H9 (cell line): Measurements from ENCODE around the gene PITHD1. TPM values are rescaled to one million over a fixed set of nuclear protein-coding genes. Genes with fewer than 3 reads are reported as not detected.

ENCODE experiments used
- DNase-seq: peaks from one replicate; pipeline ENCODE4 v3.0.0-alpha.2; 2017
- H2AFZ ChIP-seq: one replicate; pipeline ENCODE4 v1.6.1; 2013; ENCODE audit warnings: mild to moderate bottlenecking, low read length, control low read depth, moderate library complexity
- H2AK5ac ChIP-seq: 2 replicates; pipeline ENCODE4 v1.6.1; 2013; ENCODE audit warnings: low read length, control low read depth, mixed read lengths; ENCODE audit not compliant: insufficient read length
- H2BK120ac ChIP-seq: one replicate; pipeline ENCODE4 v1.6.1; 2013; ENCODE audit warnings: low read depth, mild to moderate bottlenecking, low read length, control low read depth, inconsistent platforms; ENCODE audit not compliant: poor library complexity, severe bottlenecking
- H2BK12ac ChIP-seq: 2 replicates; pipeline ENCODE4 v1.6.1; 2013; ENCODE audit warnings: low read length, control low read depth, mixed read lengths, low read depth; ENCODE audit not compliant: insufficient read length
- H2BK15ac ChIP-seq: 2 replicates; pipeline ENCODE4 v1.6.1; 2013; ENCODE audit warnings: low read depth, low read length, control low read depth
- H2BK20ac ChIP-seq: one replicate; pipeline ENCODE4 v1.6.1; 2013; ENCODE audit warnings: low read depth, mild to moderate bottlenecking, low read length, control low read depth, inconsistent platforms; ENCODE audit not compliant: poor library complexity, severe bottlenecking
- H2BK5ac ChIP-seq: 2 replicates; pipeline ENCODE4 v1.6.1; 2013; ENCODE audit warnings: low read length, control low read depth, mixed read lengths; ENCODE audit not compliant: insufficient read length
- H3K14ac ChIP-seq: 2 replicates; pipeline ENCODE4 v1.6.1; 2013; ENCODE audit warnings: low read length, control low read depth; ENCODE audit not compliant: insufficient read depth
- H3K18ac ChIP-seq: 2 replicates; pipeline ENCODE4 v1.6.1; 2013; ENCODE audit warnings: low read depth, mild to moderate bottlenecking, mixed read lengths, low read length, control low read depth; ENCODE audit not compliant: insufficient read length
- H3K23ac ChIP-seq: 2 replicates; pipeline ENCODE4 v1.6.1; 2013; ENCODE audit warnings: low read length, control low read depth, mixed read lengths, low read depth; ENCODE audit not compliant: insufficient read length
- H3K23me2 ChIP-seq: 2 replicates; pipeline ENCODE4 v1.6.1; 2013; ENCODE audit warnings: low read depth, mild to moderate bottlenecking, mixed read lengths, low read length, control low read depth; ENCODE audit not compliant: insufficient read length, poor library complexity, severe bottlenecking
- H3K27ac ChIP-seq: 2 replicates; pipeline ENCODE4 v1.5.1; 2013; ENCODE audit warnings: low read length, control low read depth, mixed read lengths, low read depth; ENCODE audit not compliant: insufficient read length
- H3K27me3 ChIP-seq: 2 replicates; pipeline ENCODE4 v1.6.1; 2013; ENCODE audit warnings: low read length, control low read depth, inconsistent platforms; ENCODE audit not compliant: insufficient read depth
- H3K4ac ChIP-seq: 2 replicates; pipeline ENCODE4 v1.6.1; 2013; ENCODE audit warnings: low read depth, mild to moderate bottlenecking, control low read depth, inconsistent platforms, low read length, moderate library complexity
- H3K4me1 ChIP-seq: 2 replicates; pipeline ENCODE4 v1.6.1; 2013; ENCODE audit warnings: low read length, control low read depth, inconsistent platforms; ENCODE audit not compliant: insufficient read depth
- H3K4me2 ChIP-seq: 2 replicates; pipeline ENCODE4 v1.6.1; 2013; ENCODE audit warnings: low read length, control low read depth, mixed read lengths; ENCODE audit not compliant: insufficient read length, insufficient read depth
- H3K56ac ChIP-seq: 2 replicates; pipeline ENCODE4 v1.6.1; 2013; ENCODE audit warnings: low read depth, mild to moderate bottlenecking, mixed read lengths, low read length, control low read depth; ENCODE audit not compliant: insufficient read length
- H3K79me1 ChIP-seq: 2 replicates; pipeline ENCODE4 v1.6.1; 2013; ENCODE audit warnings: low read depth, mild to moderate bottlenecking, moderate library complexity, low read length, control low read depth, inconsistent platforms; ENCODE audit not compliant: insufficient read depth, poor library complexity, severe bottlenecking
- H3K79me2 ChIP-seq: 2 replicates; pipeline ENCODE4 v1.6.1; 2013; ENCODE audit warnings: low read length, control low read depth, inconsistent platforms; ENCODE audit not compliant: insufficient read depth
- H3K9ac ChIP-seq: 2 replicates; pipeline ENCODE4 v1.6.1; 2013; ENCODE audit warnings: low read length, control low read depth, mixed read lengths; ENCODE audit not compliant: insufficient read length; ENCODE audit errors: extremely low read depth
- H3K9me3 ChIP-seq: one replicate; pipeline ENCODE4 v1.6.1; 2013; ENCODE audit warnings: low read depth, low read length, inconsistent platforms; ENCODE audit not compliant: control insufficient read depth
- H3T11ph ChIP-seq: one replicate; pipeline ENCODE4 v1.6.1; 2013; ENCODE audit warnings: mild to moderate bottlenecking, low read length, control low read depth, inconsistent platforms
- H4K20me1 ChIP-seq: one replicate; pipeline ENCODE4 v1.6.1; 2013; ENCODE audit not compliant: control insufficient read depth, insufficient read length, insufficient read depth
- H4K5ac ChIP-seq: 2 replicates; pipeline ENCODE4 v1.6.1; 2013; ENCODE audit warnings: low read depth, mild to moderate bottlenecking, mixed read lengths, low read length, control low read depth; ENCODE audit not compliant: insufficient read length
- H4K8ac ChIP-seq: replicated peaks from 2 replicates; pipeline ENCODE4 v1.6.1; 2013; ENCODE audit warnings: low read length, control low read depth, mixed read lengths, low read depth; ENCODE audit not compliant: insufficient read length
- H4K91ac ChIP-seq: 2 replicates; pipeline ENCODE4 v1.6.1; 2013; ENCODE audit warnings: low read depth, mild to moderate bottlenecking, moderate library complexity, mixed read lengths, low read length, control low read depth; ENCODE audit not compliant: insufficient read length
- H3K27ac Mint-ChIP-seq, 3 experiments: 2 replicates in 2 of 3; 3 replicates in 1 of 3; pipeline ENCODE4 v1.8.0; 2020 to 2021; ENCODE audit warnings: mixed read lengths in 3 of 3, mild to moderate bottlenecking in 1 of 3, moderate library complexity in 1 of 3
- H3K27me3 Mint-ChIP-seq: 2 replicates; pipeline ENCODE4 v1.8.0; 2021; ENCODE audit warnings: low read depth, mild to moderate bottlenecking, moderate library complexity, mixed read lengths
- H3K36me3 Mint-ChIP-seq, 3 experiments: 2 replicates in 2 of 3; 3 replicates in 1 of 3; pipeline ENCODE4 v1.8.0; 2020 to 2021; ENCODE audit warnings: low read depth in 3 of 3, mixed read lengths in 3 of 3; ENCODE audit not compliant: insufficient read depth in 1 of 3
- H3K4me1 Mint-ChIP-seq, 2 experiments: 2 replicates each; pipeline ENCODE4 v1.8.0; 2020; ENCODE audit warnings: mixed read lengths in 2 of 2
- H3K4me3 Mint-ChIP-seq, 2 experiments: 2 replicates in 1 of 2; 3 replicates in 1 of 2; pipeline ENCODE4 v1.8.0; 2020 to 2021; ENCODE audit warnings: mild to moderate bottlenecking in 2 of 2, mixed read lengths in 2 of 2, moderate library complexity in 1 of 2
- H3K9me3 Mint-ChIP-seq, 2 experiments: 2 replicates in 1 of 2; 3 replicates in 1 of 2; pipeline ENCODE4 v1.8.0; 2020; ENCODE audit warnings: mild to moderate bottlenecking in 2 of 2, mixed read lengths in 2 of 2, moderate library complexity in 1 of 2
- WGBS: extraction: QIAGEN DNeasy Blood & Tissue Kit; methylation state at CpG from one replicate; pipeline ENCODE4 v1.1.7; 2013; ENCODE audit warnings: missing lambda C conversion rate, low lambda C conversion rate, mixed read lengths; ENCODE audit not compliant: insufficient read length; ENCODE audit errors: extremely low coverage; 5-methylcytosine and 5-hydroxymethylcytosine counted together
- total RNA-seq: library from RNA; stranded (reverse); gene quantifications from 2 replicates; pipeline ENCODE4 v1.2.1, GENCODE V29; 2021
- TF ChIP-seq, protein P1 (sequence below): fragments of 200-600 bp; sonication (generic); conservative IDR thresholded peaks from 3 replicates; pipeline ENCODE4 v1.8.0; 2021; ENCODE audit warnings: antibody characterized with exemption, mild to moderate bottlenecking

PITHD1 gene
- total RNA-seq, 1 experiment from 2014 or later: 92.0 TPM

- H3K4me3 Mint-ChIP-seq: no peak overlapping the region
- H3K27ac Mint-ChIP-seq: no peak overlapping the region
These were observed 25.3 kb upstream of the PITHD1 start for GRCh38 chr1:23752909-23753308.

More at GRCh38 chr1:23752909-23753308, 25.3 kb upstream of the PITHD1 start:
- Histone ChIP-seq H4K20me1 (no peaks in the 10 kb centered on the region), H3K23me2 (no peaks in the 10 kb centered on the region), H2BK15ac (no peak overlapping the region), H3K14ac (no peak overlapping the region), H3K4ac (no peak overlapping the region), H3K23ac (no peak overlapping the region), H3K56ac (no peak overlapping the region), H3K27ac (no peak overlapping the region), H4K91ac (no peak overlapping the region), H2BK12ac (no peak overlapping the region), H3K79me1 (no peaks in the 10 kb centered on the region), H3K79me2 (peaks cover 2% of the 10 kb centered on the region; the same call in 1 of the 2 replicates), H4K5ac (no peak overlapping the region), H3T11ph (no peak overlapping the region), H3K4me1 (no peaks in the 10 kb centered on the region), H4K8ac (no peak overlapping the region), H2BK120ac (no peak overlapping the region), H3K27me3 (no peaks in the 10 kb centered on the region), H2AFZ (no peak overlapping the region), H2BK5ac (no peak overlapping the region), H3K4me2 (no peak overlapping the region), H2AK5ac (no peak overlapping the region), H3K9me3 (no peaks in the 10 kb centered on the region), H2BK20ac (no peak overlapping the region), H3K9ac (no peak overlapping the region), H3K18ac (no peak overlapping the region)
- H3K9me3 Mint-ChIP-seq: no peaks in the 10 kb centered on the region
- TF ChIP-seq, protein P1, sequence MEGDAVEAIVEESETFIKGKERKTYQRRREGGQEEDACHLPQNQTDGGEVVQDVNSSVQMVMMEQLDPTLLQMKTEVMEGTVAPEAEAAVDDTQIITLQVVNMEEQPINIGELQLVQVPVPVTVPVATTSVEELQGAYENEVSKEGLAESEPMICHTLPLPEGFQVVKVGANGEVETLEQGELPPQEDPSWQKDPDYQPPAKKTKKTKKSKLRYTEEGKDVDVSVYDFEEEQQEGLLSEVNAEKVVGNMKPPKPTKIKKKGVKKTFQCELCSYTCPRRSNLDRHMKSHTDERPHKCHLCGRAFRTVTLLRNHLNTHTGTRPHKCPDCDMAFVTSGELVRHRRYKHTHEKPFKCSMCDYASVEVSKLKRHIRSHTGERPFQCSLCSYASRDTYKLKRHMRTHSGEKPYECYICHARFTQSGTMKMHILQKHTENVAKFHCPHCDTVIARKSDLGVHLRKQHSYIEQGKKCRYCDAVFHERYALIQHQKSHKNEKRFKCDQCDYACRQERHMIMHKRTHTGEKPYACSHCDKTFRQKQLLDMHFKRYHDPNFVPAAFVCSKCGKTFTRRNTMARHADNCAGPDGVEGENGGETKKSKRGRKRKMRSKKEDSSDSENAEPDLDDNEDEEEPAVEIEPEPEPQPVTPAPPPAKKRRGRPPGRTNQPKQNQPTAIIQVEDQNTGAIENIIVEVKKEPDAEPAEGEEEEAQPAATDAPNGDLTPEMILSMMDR: no peak
- no CpG with 5 or more reads among the region's 1 CpG for WGBS
- DNase-seq: no peak
- peaks cover 60 to 86% (median 82%) of the 10 kb centered on the region in 3 experiments; a peak in 6 of 7 replicates for H3K36me3 Mint-ChIP-seq
- H3K4me1 Mint-ChIP-seq: no peaks in the 10 kb centered on the region
- no peaks in the 10 kb centered on the region for H3K27me3 Mint-ChIP-seq
